ENCODE measurements around the gene IL12B.

IL12B gene

DNA sequence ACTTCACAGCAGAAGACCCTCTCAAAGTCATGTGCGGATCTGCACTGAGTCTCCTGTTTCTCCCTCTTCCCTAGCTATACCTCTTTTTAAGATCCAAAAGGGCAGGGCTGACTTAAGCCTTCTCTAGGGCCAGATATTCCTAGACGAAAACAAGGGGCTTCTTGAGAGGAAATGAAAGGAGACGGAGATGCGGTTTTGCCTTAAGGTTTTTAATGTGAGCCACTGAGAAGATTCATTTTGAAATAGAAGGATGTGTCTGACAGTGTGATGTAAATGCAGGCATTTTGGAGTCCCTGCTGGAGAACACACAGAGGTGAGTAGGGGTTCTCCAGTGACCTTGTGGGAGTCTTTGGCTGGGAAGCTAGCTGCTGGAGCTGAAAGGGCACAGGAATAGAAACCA is 15.6 kb upstream of the IL12B start:
- no peak overlapping the region for H3K4me3 ChIP-seq (ENCODE audit: low read depth, low read length)
- TF ChIP-seq, protein P1, sequence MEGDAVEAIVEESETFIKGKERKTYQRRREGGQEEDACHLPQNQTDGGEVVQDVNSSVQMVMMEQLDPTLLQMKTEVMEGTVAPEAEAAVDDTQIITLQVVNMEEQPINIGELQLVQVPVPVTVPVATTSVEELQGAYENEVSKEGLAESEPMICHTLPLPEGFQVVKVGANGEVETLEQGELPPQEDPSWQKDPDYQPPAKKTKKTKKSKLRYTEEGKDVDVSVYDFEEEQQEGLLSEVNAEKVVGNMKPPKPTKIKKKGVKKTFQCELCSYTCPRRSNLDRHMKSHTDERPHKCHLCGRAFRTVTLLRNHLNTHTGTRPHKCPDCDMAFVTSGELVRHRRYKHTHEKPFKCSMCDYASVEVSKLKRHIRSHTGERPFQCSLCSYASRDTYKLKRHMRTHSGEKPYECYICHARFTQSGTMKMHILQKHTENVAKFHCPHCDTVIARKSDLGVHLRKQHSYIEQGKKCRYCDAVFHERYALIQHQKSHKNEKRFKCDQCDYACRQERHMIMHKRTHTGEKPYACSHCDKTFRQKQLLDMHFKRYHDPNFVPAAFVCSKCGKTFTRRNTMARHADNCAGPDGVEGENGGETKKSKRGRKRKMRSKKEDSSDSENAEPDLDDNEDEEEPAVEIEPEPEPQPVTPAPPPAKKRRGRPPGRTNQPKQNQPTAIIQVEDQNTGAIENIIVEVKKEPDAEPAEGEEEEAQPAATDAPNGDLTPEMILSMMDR (IDR thresholded peaks at IDR 0.05; ENCODE audit: low read depth, low read length, missing control alignments), result no peak
- no peak for DNase-seq (ENCODE audit: low read depth)

DNA sequence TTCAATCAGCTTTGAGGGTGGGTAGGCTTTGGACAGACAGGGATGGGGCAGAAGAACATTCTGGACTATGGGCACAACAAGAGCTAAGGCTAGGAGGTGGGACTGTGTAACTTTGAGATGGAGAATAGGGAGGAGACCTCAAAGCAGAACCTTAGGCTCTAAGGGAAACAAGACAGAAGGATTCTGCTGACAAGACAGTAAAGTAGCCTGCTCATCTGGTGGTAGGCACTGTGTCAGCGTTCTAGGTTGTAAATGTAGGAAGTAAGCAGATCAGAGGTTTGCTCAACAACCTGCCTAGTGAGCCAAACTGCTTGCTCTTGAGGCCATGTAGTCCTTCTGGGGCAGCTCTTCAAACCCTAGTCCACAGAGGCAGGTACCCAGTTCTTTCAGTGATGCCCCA is 15.0 kb upstream of the IL12B start:
- no peak for DNase-seq (ENCODE audit: low read depth)
- H3K4me3 ChIP-seq (ENCODE audit: low read depth, low read length), result no peak overlapping the region
- TF ChIP-seq, protein P1 (IDR thresholded peaks at IDR 0.05; ENCODE audit: low read depth, low read length, missing control alignments), result no peak

DNA sequence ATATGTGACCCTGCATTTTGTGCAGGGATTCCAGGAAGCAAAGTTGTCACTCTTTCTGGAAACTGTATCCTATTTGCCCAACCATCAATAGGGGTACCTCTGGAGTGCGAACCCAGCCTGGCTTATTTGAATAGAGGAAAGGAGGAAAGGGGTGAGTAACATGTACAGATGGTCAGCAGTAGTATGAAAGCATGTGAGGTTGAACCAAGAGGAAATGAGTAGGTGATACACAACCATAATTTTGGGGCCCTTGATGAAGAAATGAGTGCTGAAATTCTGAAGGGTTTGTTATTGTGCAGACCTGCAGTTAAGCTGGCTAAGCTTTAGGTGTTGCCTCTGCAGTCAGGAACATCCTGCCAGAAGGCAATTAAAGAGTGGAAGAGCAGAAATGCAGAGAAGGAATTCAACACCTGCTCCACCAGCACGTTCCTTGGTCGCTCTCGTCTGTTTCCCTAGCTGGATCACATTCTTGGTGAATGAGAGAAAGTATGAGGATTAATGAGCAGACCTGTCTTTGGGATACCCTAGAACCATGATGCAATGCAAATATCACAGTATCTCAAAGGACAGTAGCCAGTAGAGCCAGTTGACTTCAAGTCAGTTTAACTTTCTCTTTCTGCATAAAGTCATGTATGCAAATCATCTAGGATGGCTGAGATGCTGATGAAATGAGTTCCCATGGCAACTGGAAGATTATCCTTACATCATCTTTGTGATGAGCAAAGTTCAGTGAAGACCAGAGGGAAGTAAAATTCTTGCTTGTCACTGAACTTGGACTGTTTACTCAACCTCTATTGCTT is 13.2 kb upstream of the IL12B start:
- no peak overlapping the region for H3K4me3 ChIP-seq (ENCODE audit: low read depth, low read length)
- TF ChIP-seq, protein P1 (IDR thresholded peaks at IDR 0.05; ENCODE audit: low read depth, low read length, missing control alignments), result no peak
- no peak for DNase-seq (ENCODE audit: low read depth)

DNA sequence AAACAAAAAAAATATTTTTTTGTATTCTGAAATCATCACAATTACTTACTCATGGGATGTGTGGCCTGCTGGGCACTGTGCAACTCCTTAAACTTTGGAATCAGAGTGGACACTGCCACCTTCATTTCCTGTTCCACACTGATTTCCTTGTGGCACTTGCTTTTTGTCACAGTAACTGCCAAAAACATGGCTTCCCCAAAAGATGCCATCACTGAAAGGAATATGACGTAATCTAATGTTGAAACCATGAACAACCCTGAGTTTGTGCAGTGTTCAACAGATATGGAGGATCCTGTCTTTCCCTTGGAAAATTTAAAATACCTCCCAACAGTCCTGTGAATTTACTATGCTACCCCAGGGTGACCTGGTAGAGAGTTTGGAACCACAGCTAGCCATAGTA is 12.6 kb upstream of the IL12B start:
- TF ChIP-seq, protein P1 (IDR thresholded peaks at IDR 0.05; ENCODE audit: low read depth, low read length, missing control alignments), result no peak
- no peak overlapping the region for H3K4me3 ChIP-seq (ENCODE audit: low read depth, low read length)
- DNase-seq (ENCODE audit: low read depth), result no peak

DNA sequence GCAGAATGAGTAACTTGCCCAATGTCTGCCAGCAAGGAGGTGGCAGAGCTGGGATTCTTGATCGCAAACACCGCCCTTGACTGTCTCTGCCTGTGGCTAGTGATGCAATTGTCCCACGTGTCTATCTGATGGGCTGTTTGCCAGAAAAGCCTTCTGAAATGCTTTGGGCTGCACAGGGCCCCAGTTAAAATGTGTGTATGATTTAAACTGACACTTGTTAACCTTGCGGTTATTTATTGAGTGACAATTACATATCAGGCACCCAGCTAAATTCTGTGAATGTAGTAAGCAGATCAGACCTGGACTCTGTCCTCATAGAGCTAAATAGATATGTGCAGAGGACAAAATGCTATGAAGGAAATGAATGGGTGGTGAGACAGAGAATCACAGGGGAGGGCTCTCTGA is 11.6 kb upstream of the IL12B start:
- no peak for DNase-seq (ENCODE audit: low read depth)
- H3K4me3 ChIP-seq (ENCODE audit: low read depth, low read length), result no peak overlapping the region
- TF ChIP-seq, protein P1 (IDR thresholded peaks at IDR 0.05; ENCODE audit: low read depth, low read length, missing control alignments), result no peak

DNA sequence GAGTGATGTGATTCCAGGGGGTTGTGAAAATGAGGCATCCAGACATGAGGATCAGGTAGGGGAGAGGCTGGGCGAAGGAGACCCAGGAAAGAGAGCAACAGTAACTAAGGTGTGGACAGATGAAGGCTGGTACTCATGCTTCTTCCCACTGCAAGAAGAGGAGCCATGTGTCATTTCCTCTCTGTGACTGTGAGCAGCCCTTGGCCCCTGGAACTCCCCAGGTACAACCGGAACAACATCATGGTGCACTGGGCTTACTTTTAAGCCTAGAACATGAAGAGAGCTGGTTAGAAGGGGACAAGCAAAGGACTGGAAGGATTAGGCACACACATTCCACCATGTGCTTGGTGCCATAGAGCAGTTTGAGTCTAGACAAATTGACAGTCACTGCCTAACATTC is 10.9 kb upstream of the IL12B start:
- H3K4me3 ChIP-seq (ENCODE audit: low read depth, low read length), result no peak overlapping the region
- TF ChIP-seq, protein P1 (IDR thresholded peaks at IDR 0.05; ENCODE audit: low read depth, low read length, missing control alignments), result no peak
- DNase-seq (ENCODE audit: low read depth), result no peak

DNA sequence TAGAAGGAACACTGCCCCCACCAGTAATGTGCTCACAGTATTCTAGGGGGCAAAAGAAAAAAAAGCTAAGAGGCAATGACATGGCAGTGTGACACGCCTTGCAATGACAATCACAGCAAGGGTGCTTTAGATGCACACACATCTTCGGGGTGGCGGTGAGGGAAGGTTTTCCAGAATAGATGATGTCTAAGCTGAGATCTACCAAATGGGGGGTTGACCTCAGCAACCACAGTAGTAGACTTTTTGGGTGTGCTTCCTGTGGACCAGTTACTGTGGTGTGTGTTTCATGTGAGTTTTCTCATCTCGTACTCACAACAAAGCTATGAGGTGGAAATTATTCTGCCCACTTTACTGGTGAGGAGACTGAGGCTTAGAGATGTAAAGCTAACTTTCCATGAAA is 10.2 kb upstream of the IL12B start:
- TF ChIP-seq, protein P1 (IDR thresholded peaks at IDR 0.05; ENCODE audit: low read depth, low read length, missing control alignments), result no peak

More for the DNA sequence above, 10.2 kb upstream of the IL12B start:
- DNase-seq (ENCODE audit: low read depth), result no peak
- H3K4me3 ChIP-seq (ENCODE audit: low read depth, low read length), result no peak overlapping the region

All from GM12864 (cell line).